HG03575 (cell line): ENCODE measurements around the gene TOMM7.
"Not testable (repeated sequence)": the region's sequence is repeated elsewhere in the genome, so short reads cannot be mapped to it uniquely, and the experiment has no call there.

Experiments
- ATAC-seq: cut with Tn5 transposase; IDR thresholded peaks from one replicate; pipeline ENCODE4 v1.9.1; 2021; ENCODE audit not compliant: unreplicated experiment, insufficient number of reproducible peaks, low FRiP score; ENCODE audit errors: extremely low read depth

Gene TOMM7

DNA sequence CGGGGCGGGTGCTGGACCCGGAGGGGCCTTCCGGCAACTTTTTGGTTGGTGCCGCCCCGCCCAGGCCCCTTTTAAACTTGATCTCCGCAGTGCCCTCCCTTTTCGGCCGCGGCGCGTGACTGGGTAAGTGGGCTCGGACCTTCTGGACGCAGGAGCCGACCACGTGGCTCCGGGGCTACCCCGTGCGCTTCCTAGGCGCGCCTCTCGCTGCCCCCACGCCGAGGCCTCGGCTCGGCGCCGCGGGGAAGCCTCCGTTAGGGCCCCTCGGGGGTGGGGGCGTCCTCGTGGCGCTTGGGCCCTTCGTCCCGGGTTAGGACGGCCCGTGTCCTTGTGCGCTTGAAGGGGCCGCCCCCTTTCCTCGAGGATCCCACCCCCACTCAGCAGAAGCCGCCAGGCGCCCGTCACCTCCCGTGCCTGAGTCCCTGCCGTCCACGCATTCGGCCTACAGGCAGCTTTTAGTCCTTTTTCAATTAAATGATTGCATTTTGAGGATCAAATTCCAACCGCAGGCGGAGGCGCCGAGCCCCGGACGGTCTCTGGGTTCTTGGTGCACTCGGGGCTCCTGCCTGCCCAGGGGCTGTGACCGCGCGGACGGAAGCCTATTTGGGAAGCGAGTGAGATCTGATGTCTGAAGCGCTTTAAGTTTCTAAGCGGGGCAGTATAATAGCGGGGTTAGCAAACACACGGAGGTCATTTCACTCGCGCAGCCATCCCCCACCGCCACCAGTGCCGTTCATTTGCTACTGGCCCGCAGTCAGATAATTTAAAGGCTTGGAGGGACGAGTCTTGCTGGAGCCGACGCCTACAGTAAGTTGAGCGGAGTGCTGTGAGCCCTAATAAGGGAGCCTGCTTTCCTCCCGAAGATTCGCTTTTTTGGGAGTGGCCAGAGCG, 31.8 kb upstream of the TOMM7 start:
- peak; percentile 45 for ATAC-seq

DNA sequence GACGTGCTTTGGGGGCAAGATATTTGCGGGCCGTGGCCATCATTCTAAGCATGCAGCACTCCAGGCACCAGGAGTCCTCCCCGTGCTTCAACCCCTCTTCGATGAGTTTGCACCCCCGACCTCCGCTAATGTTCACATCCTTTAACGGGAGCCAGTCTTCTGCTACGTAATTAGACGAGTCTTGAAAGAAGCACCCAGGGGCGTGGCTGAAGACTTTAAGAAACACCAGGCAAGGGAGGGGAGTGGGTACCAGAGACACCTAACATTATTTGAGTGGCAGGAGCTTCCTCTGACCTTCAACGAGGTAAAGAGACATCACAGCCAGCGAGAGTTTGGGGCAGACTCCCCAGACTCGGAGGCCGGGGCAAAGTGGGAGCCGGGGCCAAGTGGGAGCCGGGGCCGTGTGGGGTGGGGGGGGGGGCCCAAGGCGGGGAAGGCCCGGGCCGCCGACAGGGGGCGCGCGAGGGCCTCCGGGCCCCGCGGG, 31.1 kb upstream of the TOMM7 start:
- peak; percentile 15 for ATAC-seq

DNA sequence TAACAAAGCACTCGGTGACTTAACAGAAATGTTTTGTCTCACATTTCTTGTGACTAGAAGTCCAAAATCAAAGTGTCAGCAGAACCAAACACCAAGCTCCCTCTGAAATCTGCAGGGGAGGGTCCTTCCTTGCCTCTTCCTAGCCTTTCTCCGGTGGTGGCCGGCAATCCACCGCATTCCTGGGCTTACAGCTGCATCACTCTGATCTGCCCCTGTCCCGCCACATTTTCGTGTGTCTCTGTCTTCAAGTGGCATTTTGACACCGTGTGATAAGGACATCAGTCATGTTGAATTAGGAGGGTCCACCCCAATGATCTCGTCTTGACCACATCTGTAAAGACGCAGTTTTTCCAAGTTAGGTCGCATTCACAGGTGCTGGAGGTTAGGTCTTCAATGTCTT, 30.5 kb upstream of the TOMM7 start:
- ATAC-seq = no peak

DNA sequence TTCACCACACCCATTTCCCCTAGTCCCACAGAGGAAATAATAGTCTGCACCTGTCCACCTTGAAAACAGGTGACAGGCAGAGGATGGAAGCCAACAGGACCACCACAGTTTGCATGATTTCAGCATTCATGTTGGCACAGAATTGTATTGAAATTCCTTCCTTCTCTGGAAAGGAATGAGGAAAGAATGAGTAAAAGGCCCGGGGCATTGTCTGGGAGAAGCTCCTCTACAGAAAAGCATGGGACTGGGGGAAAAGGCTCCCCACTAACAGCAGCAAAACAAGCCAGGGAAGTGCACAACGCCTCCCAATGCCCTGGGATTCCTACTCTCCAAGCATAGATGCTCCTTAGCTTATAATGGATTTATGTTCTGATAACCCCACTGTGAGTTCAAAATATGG, 28.5 kb upstream of the TOMM7 start:
- ATAC-seq = no peak

DNA sequence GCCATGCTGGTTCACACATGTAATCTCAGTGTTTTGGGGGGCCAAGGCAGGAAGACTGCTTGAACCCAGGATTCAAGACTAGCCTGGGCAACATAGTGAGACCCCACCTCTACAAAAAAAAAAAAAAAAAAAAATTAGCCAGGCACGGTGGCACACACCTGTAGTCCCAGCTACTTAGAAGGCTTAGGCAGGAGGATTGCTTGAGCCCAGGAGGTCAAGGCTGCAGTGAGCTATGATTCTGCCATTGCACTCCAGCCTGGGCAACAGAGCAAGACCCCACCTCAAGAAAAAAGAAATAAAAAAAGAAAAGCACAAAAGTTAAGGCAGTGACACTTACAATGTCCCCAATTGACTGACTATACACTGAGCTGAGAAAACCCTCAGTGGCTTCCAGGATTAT, 27.7 kb upstream of the TOMM7 start:
- ATAC-seq = not testable (repeated sequence)

DNA sequence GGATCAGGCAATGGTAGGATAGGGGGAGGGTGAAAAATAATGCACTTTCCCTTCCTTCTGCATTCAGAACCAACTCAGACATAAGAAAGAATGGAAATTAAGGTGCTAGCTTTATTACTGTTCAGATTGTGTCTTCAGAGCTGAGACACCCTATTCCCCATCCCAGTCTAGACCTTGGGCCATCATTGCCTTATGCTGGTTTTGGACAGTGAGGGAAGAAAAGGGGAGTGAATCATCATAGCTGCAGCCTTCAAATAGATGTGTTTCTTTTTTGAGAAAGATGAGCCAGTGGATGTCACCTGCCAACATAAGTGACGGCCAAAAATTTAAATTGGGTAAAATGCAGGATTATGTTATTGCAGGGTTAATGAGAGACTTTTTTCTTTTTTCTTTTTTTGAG, 27.0 kb upstream of the TOMM7 start:
- ATAC-seq = no peak

DNA sequence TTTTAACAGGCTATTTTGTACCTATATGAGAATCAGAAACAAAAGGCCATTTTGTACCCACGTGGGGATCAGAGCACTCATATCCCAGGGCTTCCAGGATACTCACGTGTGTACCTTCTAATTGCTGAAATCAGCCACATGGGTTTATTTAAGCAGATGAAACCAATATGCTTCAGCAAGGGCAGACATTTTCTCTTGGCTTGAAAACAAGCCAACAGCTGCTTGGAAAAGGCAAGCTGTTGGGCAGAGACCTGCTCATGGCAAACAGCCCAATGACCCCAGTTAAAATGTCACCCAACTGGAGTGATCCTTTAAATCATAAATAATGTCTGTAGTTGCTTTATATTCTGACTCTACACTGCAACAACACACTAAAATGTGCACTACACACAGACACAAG, 26.5 kb upstream of the TOMM7 start:
- ATAC-seq = no peak

DNA sequence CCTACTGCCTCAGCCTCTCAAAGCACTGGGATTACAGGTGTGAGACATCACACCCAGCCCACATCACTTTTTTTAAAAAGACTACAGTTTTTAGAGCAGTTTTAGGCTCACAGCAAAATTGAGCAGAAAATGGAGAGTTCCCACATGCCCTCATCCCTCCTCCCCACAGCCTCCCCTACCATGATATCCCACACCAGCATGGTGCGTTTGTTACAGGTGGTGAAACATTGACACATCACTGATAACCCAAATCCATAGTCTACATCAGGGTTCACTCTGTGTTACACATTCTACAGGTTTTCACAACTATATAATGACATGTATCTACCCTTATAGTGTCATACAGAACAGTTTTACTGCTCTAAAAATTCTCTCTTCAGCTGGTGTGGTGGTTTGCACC, 24.3 kb upstream of the TOMM7 start:
- no peak for ATAC-seq

DNA sequence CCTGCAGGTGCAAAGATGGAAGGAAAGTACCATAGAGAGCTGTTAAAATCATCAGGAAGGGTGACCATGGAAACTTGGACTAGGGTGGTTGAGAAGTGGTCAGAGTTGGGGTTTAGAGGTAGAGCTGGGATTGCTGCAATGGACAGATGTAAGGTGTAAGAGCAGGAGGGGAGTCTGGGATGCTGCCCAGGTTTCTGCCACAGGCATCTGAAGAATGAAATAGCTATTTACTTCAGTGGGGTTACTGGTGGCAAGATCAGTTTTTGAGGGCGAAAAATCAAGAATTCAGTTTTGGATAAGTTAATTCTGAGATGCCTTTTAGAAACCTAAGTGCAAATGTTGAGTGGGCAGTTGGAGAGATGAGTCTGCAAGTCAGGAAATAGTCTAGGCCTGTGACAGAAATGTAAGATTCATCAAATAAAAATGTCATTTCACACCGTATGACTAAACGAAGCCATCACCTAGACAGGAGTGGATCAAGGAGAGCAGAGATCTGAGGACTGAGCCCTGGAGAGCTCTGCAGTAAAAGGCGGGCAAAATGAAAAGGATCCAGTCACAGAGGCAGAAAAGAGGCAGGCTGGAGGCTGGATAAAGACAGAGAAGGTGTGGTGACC, 22.7 kb upstream of the TOMM7 start:
- ATAC-seq = no peak

DNA sequence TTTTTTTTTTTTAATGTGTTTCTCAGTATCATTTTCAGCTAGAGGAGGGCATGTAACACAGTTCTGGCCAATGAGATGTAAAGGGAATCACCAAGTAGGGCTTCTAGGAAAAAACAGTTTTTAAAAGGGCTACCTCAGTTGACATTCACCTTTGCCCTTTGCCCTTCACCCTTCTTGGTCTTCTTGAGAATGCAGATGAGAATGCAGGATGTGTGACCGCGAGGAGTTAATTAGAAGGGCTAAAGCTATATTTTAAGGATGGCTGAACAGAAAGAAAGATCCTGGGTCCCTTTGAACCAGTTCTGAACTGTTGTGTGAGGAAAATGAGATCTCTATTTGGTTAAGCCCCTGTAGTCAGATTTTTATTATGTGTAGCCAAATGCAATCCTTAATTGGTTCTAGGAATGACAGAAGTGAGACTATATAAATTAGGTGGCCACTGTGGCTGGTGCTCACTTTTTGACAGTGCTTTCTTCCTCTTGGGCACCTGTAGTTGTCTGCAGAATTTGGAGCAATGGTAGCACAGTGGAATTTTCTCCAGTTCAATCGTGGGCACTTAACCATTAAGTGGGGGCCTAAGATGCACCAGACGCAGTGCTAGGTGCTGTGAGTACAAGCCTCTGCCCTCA, 21.1 kb upstream of the TOMM7 start:
- ATAC-seq = no peak

DNA sequence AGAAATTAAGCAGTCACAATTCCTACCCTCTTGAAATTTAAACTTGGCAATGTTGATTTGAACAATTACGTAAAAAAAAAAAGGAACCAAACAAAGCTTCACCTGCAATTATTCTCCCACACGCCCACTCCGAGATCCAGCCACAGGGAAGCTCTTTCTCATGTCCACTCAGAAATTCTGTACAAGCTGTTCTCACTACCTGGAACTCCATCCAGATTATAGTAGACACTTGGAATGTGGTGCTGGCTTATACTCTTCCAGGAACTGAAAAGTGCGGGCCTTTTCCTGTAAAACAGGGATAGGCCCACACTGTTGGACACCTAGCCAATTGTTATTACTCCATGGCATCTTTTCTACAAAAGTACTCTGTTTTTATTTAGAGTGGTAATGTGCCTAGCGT, 20.3 kb upstream of the TOMM7 start:
- no peak for ATAC-seq

DNA sequence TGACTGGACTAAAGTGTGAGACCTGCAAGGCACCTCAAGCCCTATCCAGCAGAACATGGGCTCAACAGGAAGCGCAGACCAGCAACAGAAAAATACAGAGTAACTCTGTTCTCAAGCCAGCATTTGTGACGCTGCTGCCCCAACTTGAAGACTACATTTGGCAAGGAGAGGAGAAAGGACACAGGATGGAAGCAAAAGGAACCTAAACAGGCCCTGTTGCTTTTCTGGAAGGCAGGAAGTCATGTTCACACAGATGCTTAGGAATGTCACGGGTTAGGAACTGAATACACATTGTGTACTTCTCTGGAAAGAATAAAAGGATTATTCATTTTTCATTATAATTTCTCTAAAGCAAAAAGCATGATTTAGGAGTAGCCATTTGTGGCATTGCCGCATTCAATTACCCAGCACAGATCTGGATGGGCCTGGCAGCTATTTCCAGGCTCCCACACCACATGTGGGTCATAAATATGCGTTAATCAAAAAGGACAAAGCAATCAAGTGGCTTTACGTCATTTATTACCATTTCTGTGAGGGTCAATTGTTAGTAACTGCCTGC, 19.8 kb upstream of the TOMM7 start:
- ATAC-seq = no peak

DNA sequence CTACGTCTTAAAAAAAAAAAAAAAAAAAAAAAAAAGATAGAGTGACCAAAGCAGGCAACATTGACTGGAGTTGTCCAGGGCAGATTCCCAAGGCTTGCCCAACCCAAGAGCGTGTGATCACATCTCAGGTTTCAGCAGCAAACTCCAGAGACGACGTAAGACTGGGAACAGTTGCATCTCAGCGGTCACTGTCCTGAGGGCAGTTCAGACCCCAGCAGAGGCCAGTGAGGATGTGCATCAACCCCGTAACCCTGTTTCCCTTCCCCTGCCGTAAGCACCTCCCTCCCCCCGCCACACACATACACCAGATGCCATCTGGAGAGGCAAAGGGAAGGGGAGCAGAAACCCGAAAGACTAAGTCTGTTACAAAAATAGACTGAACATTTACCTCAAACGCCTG, 19.3 kb upstream of the TOMM7 start:
- ATAC-seq = no peak

DNA sequence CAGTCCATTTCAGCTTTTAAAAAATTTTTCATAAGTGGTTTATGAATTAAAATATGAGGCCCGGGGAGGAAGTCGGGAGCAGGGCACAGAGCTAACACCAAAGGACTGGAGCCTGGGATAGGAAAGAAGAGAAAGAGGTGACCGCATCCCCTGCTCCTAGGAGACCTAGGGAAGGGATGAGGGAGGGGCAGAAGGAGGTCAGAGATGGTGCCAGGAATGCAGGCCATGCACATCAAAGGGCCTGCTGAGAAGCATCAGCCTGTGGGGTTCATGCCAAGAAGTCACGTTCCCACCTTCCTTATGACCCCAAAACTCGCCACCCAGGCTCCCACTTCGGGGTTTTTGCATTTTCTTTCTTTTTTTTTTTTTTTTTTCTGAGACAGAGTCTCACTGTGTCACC, 14.7 kb upstream of the TOMM7 start:
- ATAC-seq = no peak

DNA sequence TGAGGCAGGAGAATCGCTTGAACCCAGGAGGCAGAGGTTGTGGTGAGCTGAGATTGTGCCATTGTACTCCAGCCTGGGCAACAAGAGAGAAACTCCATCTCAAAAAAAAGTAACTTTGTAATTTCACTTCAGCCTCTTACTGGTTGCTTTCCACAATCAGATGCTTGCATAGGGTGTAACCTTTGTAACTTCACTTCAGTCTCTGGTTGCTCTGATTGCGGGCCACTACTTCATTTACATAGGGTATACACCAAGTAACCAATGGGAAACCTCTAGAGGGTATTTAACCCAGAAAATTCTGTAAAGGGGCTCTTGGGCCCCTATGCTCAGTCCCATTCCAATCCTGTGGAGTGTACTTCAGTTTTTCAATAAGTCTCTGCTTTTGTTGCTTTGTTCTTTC, 13.9 kb upstream of the TOMM7 start:
- ATAC-seq = not testable (repeated sequence)

DNA sequence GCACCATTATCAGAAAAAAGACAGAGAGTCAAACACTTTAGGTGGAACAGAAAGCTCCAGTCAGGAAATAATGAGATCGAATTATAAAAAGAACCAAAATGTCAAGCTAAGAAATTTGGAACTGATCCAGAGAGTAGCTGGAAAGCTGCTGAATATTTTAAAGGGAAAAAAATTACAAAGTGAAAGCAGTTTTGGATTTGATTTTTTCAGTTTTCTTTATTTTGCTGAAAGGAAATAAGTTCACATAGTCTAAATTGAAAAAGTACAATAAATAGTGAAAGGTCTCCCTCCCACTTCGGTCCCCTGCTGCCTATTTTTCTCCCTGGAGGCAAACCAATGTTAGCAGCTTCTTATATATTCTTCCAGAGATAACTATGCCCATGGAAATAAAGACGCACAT, 11.3 kb upstream of the TOMM7 start:
- ATAC-seq = no peak

DNA sequence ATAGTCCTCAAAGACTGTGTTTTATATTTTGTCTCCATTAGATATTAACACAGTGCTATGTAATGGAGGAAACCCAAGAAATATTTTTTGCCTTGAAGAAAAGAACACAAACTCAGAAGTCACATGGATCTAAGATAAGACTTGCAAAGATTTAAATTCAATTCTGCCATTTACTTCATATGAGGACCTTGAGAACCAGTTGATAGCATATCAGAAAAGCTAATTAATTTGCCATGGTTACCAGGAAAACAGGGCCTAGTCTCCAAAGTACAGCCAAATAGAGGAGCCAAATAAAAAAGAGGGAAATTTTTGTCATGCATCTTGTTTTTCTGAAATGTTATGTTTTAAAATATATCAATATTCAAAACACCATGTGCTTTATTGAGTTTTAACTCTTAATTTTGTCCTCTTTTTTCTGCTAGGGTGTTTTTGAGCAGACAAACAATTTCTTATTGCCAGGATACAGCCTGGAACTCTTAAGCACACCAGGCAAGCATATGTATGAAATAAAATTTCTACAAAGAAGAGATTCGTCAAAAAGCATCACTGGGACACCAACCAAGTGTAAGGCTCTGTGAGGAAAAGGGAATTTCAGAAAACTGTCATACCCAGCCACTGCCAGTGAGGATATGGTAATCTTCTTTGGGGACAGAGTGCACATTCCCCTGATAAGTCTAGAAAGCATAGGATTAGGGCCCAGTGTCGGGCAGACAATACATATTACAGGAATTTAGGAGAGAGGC, 10.6 kb upstream of the TOMM7 start:
- no peak for ATAC-seq

DNA sequence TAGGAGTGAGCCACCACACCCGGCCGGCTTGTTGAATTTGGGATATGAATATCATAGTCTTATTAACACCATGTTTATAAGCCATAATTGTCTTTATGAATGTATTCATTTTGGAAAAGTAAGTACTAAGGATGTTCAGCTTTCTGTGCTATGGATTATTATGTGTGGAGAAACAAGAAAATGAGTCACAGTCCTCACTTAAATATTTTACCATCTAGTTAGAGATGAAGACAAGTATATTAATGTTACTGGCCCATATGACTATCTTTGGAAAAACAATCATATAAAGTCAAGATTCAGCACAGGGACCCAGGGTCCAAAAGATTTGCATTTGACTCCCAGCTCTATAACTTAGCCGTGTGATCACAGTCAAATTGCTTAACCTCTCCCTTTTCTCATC, 9.8 kb upstream of the TOMM7 start:
- no peak for ATAC-seq

DNA sequence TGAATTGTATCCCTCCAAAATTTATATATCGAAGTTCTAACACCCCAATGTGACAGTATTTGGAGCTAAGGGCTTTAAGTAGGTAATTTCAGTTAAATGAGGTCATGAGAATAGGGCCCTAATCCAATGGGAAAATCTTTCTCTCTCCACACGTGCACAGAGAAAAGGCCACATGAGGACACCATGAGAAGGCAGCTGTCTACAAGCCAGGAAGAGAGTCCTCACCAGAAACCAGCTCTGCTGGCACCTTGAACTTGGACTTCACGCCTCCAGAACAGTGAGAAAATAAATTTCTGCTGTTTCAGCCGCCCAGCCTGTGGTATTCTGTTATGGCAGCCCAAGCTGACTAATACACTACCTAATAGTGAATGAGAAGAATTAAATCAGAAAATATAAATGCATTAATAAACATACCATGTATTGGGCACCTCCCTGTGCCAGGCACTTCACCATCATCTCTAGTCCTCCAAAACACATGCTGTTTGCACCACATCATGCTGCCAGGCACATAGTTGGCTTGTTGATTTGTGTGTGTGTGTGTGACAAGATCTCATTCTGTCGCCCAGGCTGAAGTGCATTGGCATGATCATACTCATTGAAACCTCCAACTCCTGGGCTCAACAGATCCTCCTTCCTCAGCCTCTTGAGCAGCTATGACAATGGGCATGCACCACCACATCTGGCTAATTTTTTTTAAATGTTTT, 9.1 kb upstream of the TOMM7 start:
- no peak for ATAC-seq
